Neural progenitor cell (in vitro differentiated cells): Measurements from ENCODE around the gene TMEM185B. TPM values are rescaled to one million over a fixed set of nuclear protein-coding genes. Genes with fewer than 3 reads are reported as not detected.

ENCODE experiments used
- DNase-seq: peaks from one replicate; pipeline ENCODE4 v3.0.0-alpha.2; 2016; ENCODE audit warnings: low spot score
- H2AFZ ChIP-seq: fragments of 200-600 bp; sonication (generic); replicated peaks from 2 replicates; pipeline ENCODE4 v1.6.1; 2016; ENCODE audit warnings: antibody characterized with exemption
- H3F3A ChIP-seq: fragments of 200-600 bp; sonication (generic); 2 replicates; pipeline ENCODE4 v1.6.1; 2016; ENCODE audit warnings: antibody characterized with exemption, low read depth
- H3K27ac ChIP-seq: fragments of 200-600 bp; sonication (generic); 2 replicates; pipeline ENCODE4 v1.5.1; 2016; ENCODE audit warnings: mild to moderate bottlenecking
- H3K27me3 ChIP-seq: fragments of 200-600 bp; sonication (generic); 2 replicates; pipeline ENCODE4 v1.6.1; 2016; ENCODE audit warnings: mild to moderate bottlenecking, moderate library complexity
- H3K36me3 ChIP-seq: fragments of 200-600 bp; sonication (generic); 2 replicates; pipeline ENCODE4 v1.5.1; 2016
- H3K4me1 ChIP-seq: fragments of 200-600 bp; sonication (generic); 2 replicates; pipeline ENCODE4 v1.6.1; 2016; ENCODE audit warnings: mixed run types
- H3K4me2 ChIP-seq: fragments of 200-600 bp; sonication (generic); 2 replicates; pipeline ENCODE4 v1.6.1; 2016
- H3K4me3 ChIP-seq: fragments of 200-600 bp; sonication (generic); 2 replicates; pipeline ENCODE4 v1.5.1; 2016
- H3K79me2 ChIP-seq: fragments of 200-600 bp; sonication (generic); 2 replicates; pipeline ENCODE4 v1.6.1; 2016; ENCODE audit warnings: low read depth
- H3K9ac ChIP-seq: fragments of 200-600 bp; sonication (generic); 2 replicates; pipeline ENCODE4 v1.6.1; 2016
- H3K9me3 ChIP-seq: fragments of 200-600 bp; sonication (generic); 2 replicates; pipeline ENCODE4 v1.5.1; 2016; ENCODE audit warnings: low read depth
- H4K20me1 ChIP-seq: fragments of 200-600 bp; sonication (generic); 2 replicates; pipeline ENCODE4 v1.6.1; 2016; ENCODE audit warnings: low read depth
- H3K27ac Mint-ChIP-seq: 3 replicates; pipeline ENCODE4 v1.8.0; 2021; ENCODE audit warnings: mixed read lengths
- H3K27me3 Mint-ChIP-seq: 2 replicates; pipeline ENCODE4 v1.8.0; 2022; ENCODE audit warnings: low read depth, mild to moderate bottlenecking, inconsistent platforms, moderate library complexity, mixed read lengths; ENCODE audit not compliant: insufficient read depth
- H3K36me3 Mint-ChIP-seq: 3 replicates; pipeline ENCODE4 v1.8.0; 2021; ENCODE audit warnings: mixed read lengths
- H3K4me1 Mint-ChIP-seq: 3 replicates; pipeline ENCODE4 v1.8.0; 2021; ENCODE audit warnings: mixed read lengths
- H3K4me3 Mint-ChIP-seq: 3 replicates; pipeline ENCODE4 v1.8.0; 2021; ENCODE audit warnings: mild to moderate bottlenecking, moderate library complexity, mixed read lengths
- H3K9me3 Mint-ChIP-seq: 3 replicates; pipeline ENCODE4 v1.8.0; 2020; ENCODE audit warnings: mixed read lengths
- CTCF ChIP-seq: fragments of 200-600 bp; sonication (generic); IDR thresholded peaks from 2 replicates; pipeline ENCODE4 v1.5.1; 2017; ENCODE audit warnings: antibody characterized with exemption, mild to moderate bottlenecking
- EZH2 ChIP-seq: fragments of 200-600 bp; sonication (generic); IDR thresholded peaks from 2 replicates; pipeline ENCODE4 v1.6.1; 2017; ENCODE audit warnings: antibody characterized with exemption, mild to moderate bottlenecking, moderate library complexity
- EZH2phosphoT487 ChIP-seq: fragments of 200-600 bp; sonication (generic); IDR thresholded peaks from 2 replicates; pipeline ENCODE4 v1.6.1; 2017; ENCODE audit warnings: antibody characterized with exemption
- total RNA-seq: library from RNA; depleted of rRNA; stranded (reverse); fragments of >200 nt; gene quantifications from 2 replicates; pipeline ENCODE4 v1.2.3, GENCODE V29; 2015; ENCODE audit warnings: low replicate concordance

Gene TMEM185B
- total RNA-seq, 1 donor from 2014 or later: 11.1 TPM

GRCh38 chr2:120177973-120178372 lies 45.2 kb downstream of the TMEM185B start:
- TF ChIP-seq CTCF (no peak), EZH2phosphoT487 (no peak), EZH2 (no peak)

GRCh38 chr2:120177001-120177621 lies 46.1 kb downstream of the TMEM185B start:
- Histone ChIP-seq H3K4me3 (no peak overlapping the region), H3K4me1 (peaks cover 3% of the 10 kb centered on the region), H3K4me2 (no peak overlapping the region), H3K27me3 (no peaks in the 10 kb centered on the region), H3F3A (peaks cover 19% of the 10 kb centered on the region), H2AFZ (no peak overlapping the region), H3K9me3 (no peaks in the 10 kb centered on the region), H3K79me2 (no peaks in the 10 kb centered on the region), H3K9ac (no peak overlapping the region), H3K27ac (no peak overlapping the region), H3K36me3 (peaks cover 6% of the 10 kb centered on the region), H4K20me1 (no peaks in the 10 kb centered on the region)
- Mint-ChIP-seq H3K9me3 (no peaks in the 10 kb centered on the region), H3K27me3 (peaks cover 3% of the 10 kb centered on the region), H3K36me3 (peaks cover 20% of the 10 kb centered on the region), H3K4me1 (peaks cover 9% of the 10 kb centered on the region), H3K27ac (no peak overlapping the region), H3K4me3 (no peak overlapping the region)
- peak; percentile 10 for DNase-seq
- no peak for TF ChIP-seq CTCF

More at GRCh38 chr2:120177973-120178372, 45.2 kb downstream of the TMEM185B start:
- Histone ChIP-seq H4K20me1 (no peaks in the 10 kb centered on the region), H3K9ac (no peak overlapping the region), H3F3A (peaks cover 19% of the 10 kb centered on the region), H3K4me1 (peaks cover 3% of the 10 kb centered on the region), H3K4me3 (no peak overlapping the region), H3K79me2 (no peaks in the 10 kb centered on the region), H3K4me2 (no peak overlapping the region), H3K27me3 (no peaks in the 10 kb centered on the region), H2AFZ (no peak overlapping the region), H3K27ac (no peak overlapping the region), H3K9me3 (no peaks in the 10 kb centered on the region), H3K36me3 (peaks cover 6% of the 10 kb centered on the region)
- Mint-ChIP-seq H3K4me3 (no peak overlapping the region), H3K27ac (peak overlapping the region; percentile 14), H3K4me1 (peaks cover 9% of the 10 kb centered on the region), H3K9me3 (no peaks in the 10 kb centered on the region), H3K27me3 (no peaks in the 10 kb centered on the region), H3K36me3 (peaks cover 21% of the 10 kb centered on the region)
- peak; percentile 34 for DNase-seq

- H3K27me3 Mint-ChIP-seq: peaks cover 3% of the 10 kb centered on the region
- TF ChIP-seq EZH2phosphoT487 (no peak), CTCF (no peak), EZH2 (no peak)
Measured at GRCh38 chr2:120176526-120176925, 46.7 kb downstream of the TMEM185B start.

More at GRCh38 chr2:120176526-120176925, 46.7 kb downstream of the TMEM185B start:
- H3K4me3 Mint-ChIP-seq: no peak overlapping the region
- Histone ChIP-seq H3K9ac (no peak overlapping the region), H3F3A (peaks cover 19% of the 10 kb centered on the region), H3K4me3 (no peak overlapping the region), H3K27me3 (no peaks in the 10 kb centered on the region), H3K36me3 (peaks cover 6% of the 10 kb centered on the region), H3K27ac (no peak overlapping the region), H3K4me2 (no peak overlapping the region), H3K4me1 (peaks cover 3% of the 10 kb centered on the region), H3K9me3 (no peaks in the 10 kb centered on the region), H4K20me1 (no peaks in the 10 kb centered on the region), H2AFZ (no peak overlapping the region), H3K79me2 (no peaks in the 10 kb centered on the region)
- peaks cover 9% of the 10 kb centered on the region for H3K4me1 Mint-ChIP-seq
- DNase-seq: no peak
- no peaks in the 10 kb centered on the region for H3K9me3 Mint-ChIP-seq
- no peak overlapping the region for H3K27ac Mint-ChIP-seq
- peaks cover 20% of the 10 kb centered on the region for H3K36me3 Mint-ChIP-seq
